PFSK-1 (cell line): ENCODE measurements around the gene ABHD16A.

ENCODE experiments used
- POLR2AphosphoS5 ChIP-seq: IDR thresholded peaks from 2 replicates; pipeline ENCODE4 v1.6.1; 2012; ENCODE audit warnings: low read depth, mild to moderate bottlenecking, control low read depth, low read length, moderate library complexity
- REST ChIP-seq, 2 experiments: IDR thresholded peaks; 2 replicates each; pipeline versions ENCODE4 v1.6.1 to v1.8.0; 2011 to 2012; ENCODE audit warnings: low read depth in 2 of 2, low read length in 2 of 2, control low read depth in 1 of 2, inconsistent platforms in 1 of 2, mild to moderate bottlenecking in 1 of 2, moderate library complexity in 1 of 2; ENCODE audit not compliant: insufficient read depth in 1 of 2
- SIN3A ChIP-seq: IDR thresholded peaks from 2 replicates; pipeline ENCODE4 v1.6.1; 2012; ENCODE audit warnings: mild to moderate bottlenecking, low read length, moderate library complexity, borderline replicate concordance; ENCODE audit not compliant: insufficient read depth
- TAF1 ChIP-seq: IDR thresholded peaks from 2 replicates; pipeline ENCODE4 v1.6.1; 2012; ENCODE audit warnings: low read length, control low read depth, borderline replicate concordance; ENCODE audit not compliant: insufficient read depth

GRCh38 chr6:31736021-31736767 lies 33.1 kb upstream of the ABHD16A start, which contains the start of gene CLIC1:
- TF ChIP-seq TAF1: peak; percentile 76; the same call in 1 of the 2 replicates
- peak; percentile 94 for TF ChIP-seq POLR2AphosphoS5
- TF ChIP-seq REST (IDR thresholded peaks at IDR 0.05; ENCODE audit: insufficient read depth in 1 of 2, low read depth in 2 of 2, low read length in 2 of 2): no peak
- TF ChIP-seq SIN3A: 0 out of 2 replicates have a peak, but pooled peaks have one; percentile 2
